ENCODE results near the gene FBXW11.

FBXW11 gene

GRCh38 chr5:172006321-172007174, at the start of gene FBXW11:
FBXW11 (minus strand) TSS chr5:172006638; CDS start chr5:172006502, 136 bp downstream.
- DNase-seq (ENCODE audit: low read depth in 2 of 3, low spot score in 1 of 3): peak; percentile 83 to 95 (median 95)

GRCh38 chr5:172055996-172056395, 49.6 kb upstream of the FBXW11 start:
- DNase-seq (ENCODE audit: low read depth in 2 of 3, low spot score in 1 of 3): no peak

- no peak for DNase-seq (ENCODE audit: low read depth in 2 of 3, low spot score in 1 of 3)
These were observed 49.0 kb upstream of the FBXW11 start for GRCh38 chr5:172055421-172055820.

GRCh38 chr5:172054611-172055153, 48.2 kb upstream of the FBXW11 start:
- DNase-seq (ENCODE audit: low read depth in 2 of 3, low spot score in 1 of 3): no peak

GRCh38 chr5:172052450-172053236, 46.2 kb upstream of the FBXW11 start:
- DNase-seq (ENCODE audit: low read depth in 2 of 3, low spot score in 1 of 3): no peak

- no peak for DNase-seq (ENCODE audit: low read depth in 2 of 3, low spot score in 1 of 3)
These were observed 45.4 kb upstream of the FBXW11 start for GRCh38 chr5:172051643-172052339.

- DNase-seq (ENCODE audit: low read depth in 2 of 3, low spot score in 1 of 3): no peak
These were observed 43.6 kb upstream of the FBXW11 start for GRCh38 chr5:172050080-172050479.

GRCh38 chr5:172049226-172049796, 42.9 kb upstream of the FBXW11 start:
- DNase-seq (ENCODE audit: low read depth in 2 of 3, low spot score in 1 of 3): no peak

GRCh38 chr5:172048539-172049101, 42.2 kb upstream of the FBXW11 start:
- no peak for DNase-seq (ENCODE audit: low read depth in 2 of 3, low spot score in 1 of 3)

- DNase-seq (ENCODE audit: low read depth in 2 of 3, low spot score in 1 of 3): no peak
These were observed 41.7 kb upstream of the FBXW11 start for GRCh38 chr5:172048170-172048422.

- no peak for DNase-seq (ENCODE audit: low read depth in 2 of 3, low spot score in 1 of 3)
These were observed 40.2 kb upstream of the FBXW11 start for GRCh38 chr5:172046593-172046992.

GRCh38 chr5:172045315-172045632, 38.8 kb upstream of the FBXW11 start:
- DNase-seq (ENCODE audit: low read depth in 2 of 3, low spot score in 1 of 3): no peak

GRCh38 chr5:172044631-172045314, 38.3 kb upstream of the FBXW11 start:
- DNase-seq (ENCODE audit: low read depth in 2 of 3, low spot score in 1 of 3): no peak

GRCh38 chr5:172043865-172044264, 37.4 kb upstream of the FBXW11 start:
- DNase-seq (ENCODE audit: low read depth in 2 of 3, low spot score in 1 of 3): no peak

GRCh38 chr5:172042183-172042582, 35.7 kb upstream of the FBXW11 start:
- DNase-seq (ENCODE audit: low read depth in 2 of 3, low spot score in 1 of 3): no peak

GRCh38 chr5:172038167-172038566, 31.7 kb upstream of the FBXW11 start:
- DNase-seq (ENCODE audit: low read depth in 2 of 3, low spot score in 1 of 3): no peak

GRCh38 chr5:172035049-172035448, 28.6 kb upstream of the FBXW11 start:
- peak in 1 of 3 donors; percentile 15 for DNase-seq (ENCODE audit: low read depth in 2 of 3, low spot score in 1 of 3)

- no peak for DNase-seq (ENCODE audit: low read depth in 2 of 3, low spot score in 1 of 3)
These were observed 25.5 kb upstream of the FBXW11 start for GRCh38 chr5:172031894-172032461.

- no peak for DNase-seq (ENCODE audit: low read depth in 2 of 3, low spot score in 1 of 3)
These were observed 23.4 kb upstream of the FBXW11 start for GRCh38 chr5:172029876-172030275.

GRCh38 chr5:172028167-172028566, 21.7 kb upstream of the FBXW11 start:
- no peak for DNase-seq (ENCODE audit: low read depth in 2 of 3, low spot score in 1 of 3)
